HK-2 (cell line): Measurements from ENCODE around the gene KCNG3.

Experiments used
- DNase-seq: peaks from one replicate; pipeline ENCODE4 v3.0.0-alpha.2; 2018; ENCODE audit not compliant: unreplicated experiment

The KCNG3 gene

GRCh38 chr2:42486145-42486906 lies 7.5 kb downstream of the KCNG3 start:
- DNase-seq, result no peak

- no peak for DNase-seq
Measured at GRCh38 chr2:42480402-42480801, 13.4 kb downstream of the KCNG3 start.

GRCh38 chr2:42474765-42475454 lies 18.9 kb downstream of the KCNG3 start:
- DNase-seq, result no peak

GRCh38 chr2:42470706-42471105 lies 23.1 kb downstream of the KCNG3 start:
- DNase-seq, result no peak

GRCh38 chr2:42464631-42465030 lies 29.2 kb downstream of the KCNG3 start:
- DNase-seq, result no peak

- DNase-seq, result no peak
Measured at GRCh38 chr2:42463570-42463969, 30.2 kb downstream of the KCNG3 start.

GRCh38 chr2:42459296-42459695 lies 34.5 kb downstream of the KCNG3 start:
- DNase-seq, result no peak

- DNase-seq, result no peak
Measured at GRCh38 chr2:42458396-42458795, 35.4 kb downstream of the KCNG3 start.

GRCh38 chr2:42457011-42457410 lies 36.8 kb downstream of the KCNG3 start:
- DNase-seq, result no peak

- no peak for DNase-seq
Measured at GRCh38 chr2:42456126-42456839, 37.5 kb downstream of the KCNG3 start.

- no peak for DNase-seq
Measured at GRCh38 chr2:42452545-42452944, 41.2 kb downstream of the KCNG3 start.

GRCh38 chr2:42450136-42450535 lies 43.6 kb downstream of the KCNG3 start:
- DNase-seq, result peak; percentile 13

- DNase-seq, result no peak
Measured at GRCh38 chr2:42449163-42450087, 44.4 kb downstream of the KCNG3 start.

GRCh38 chr2:42448163-42448562 lies 45.6 kb downstream of the KCNG3 start:
- DNase-seq, result no peak

- peak; percentile 13 for DNase-seq
Measured at GRCh38 chr2:42446503-42447271, 47.1 kb downstream of the KCNG3 start.

GRCh38 chr2:42443718-42444399 lies 49.9 kb downstream of the KCNG3 start:
- no peak for DNase-seq

GRCh38 chr2:42442774-42443173 lies 51.0 kb downstream of the KCNG3 start:
- no peak for DNase-seq

- no peak for DNase-seq
Measured at GRCh38 chr2:42438685-42439084, 55.1 kb downstream of the KCNG3 start.

GRCh38 chr2:42436370-42436769 lies 57.4 kb downstream of the KCNG3 start:
- DNase-seq, result no peak

- no peak for DNase-seq
Measured at GRCh38 chr2:42435628-42436027, 58.2 kb downstream of the KCNG3 start.
